NT2/D1 (cell line): Measurements from ENCODE around the gene FIGNL2.

Experiments used
- DNase-seq: peaks from one replicate; pipeline ENCODE4 v3.0.0-alpha.2; 2011; ENCODE audit warnings: low read depth, low spot score
- H3K27me3 ChIP-seq: 2 replicates; pipeline ENCODE4 v1.6.0; 2011; ENCODE audit warnings: mild to moderate bottlenecking; ENCODE audit not compliant: insufficient read length, insufficient read depth
- H3K36me3 ChIP-seq: 2 replicates; pipeline ENCODE4 v1.6.1; 2011; ENCODE audit warnings: mild to moderate bottlenecking, low read length, mixed read lengths; ENCODE audit not compliant: insufficient read depth, insufficient read length
- H3K4me1 ChIP-seq: 2 replicates; pipeline ENCODE4 v1.5.1; 2011; ENCODE audit not compliant: insufficient read depth, insufficient read length
- H3K4me3 ChIP-seq: 2 replicates; pipeline ENCODE4 v1.5.1; 2011; ENCODE audit warnings: low read depth; ENCODE audit not compliant: insufficient read length
- H3K9ac ChIP-seq: 2 replicates; pipeline ENCODE4 v1.6.0; 2011; ENCODE audit warnings: low read depth; ENCODE audit not compliant: insufficient read length
- H3K9me3 ChIP-seq: 2 replicates; pipeline ENCODE4 v1.5.1; 2011; ENCODE audit warnings: mild to moderate bottlenecking, low read length; ENCODE audit not compliant: insufficient read depth
- SUZ12 ChIP-seq: IDR thresholded peaks from 2 replicates; pipeline ENCODE4 v1.6.1; 2011; ENCODE audit not compliant: insufficient read length, insufficient read depth; ENCODE audit errors: extremely low read depth
- YY1 ChIP-seq: IDR thresholded peaks from 2 replicates; pipeline ENCODE4 v1.6.1; 2011; ENCODE audit not compliant: insufficient read length, insufficient read depth
- ZNF274 ChIP-seq: IDR thresholded peaks from 2 replicates; pipeline ENCODE4 v1.6.1; 2011; ENCODE audit warnings: mild to moderate bottlenecking, low read depth, low read length

Gene FIGNL2

GRCh38 chr12:51884676-51885229 is 36.2 kb upstream of the FIGNL2 start:
- no peak overlapping the region for H3K9ac ChIP-seq
- no peaks in the 10 kb centered on the region for H3K27me3 ChIP-seq
- H3K9me3 ChIP-seq: peaks cover 7% of the 10 kb centered on the region; the same call in 1 of the 2 replicates
- TF ChIP-seq YY1 (no peak), SUZ12 (no peak), ZNF274 (no peak)
- H3K4me3 ChIP-seq: no peak overlapping the region
- peaks cover 15% of the 10 kb centered on the region for H3K4me1 ChIP-seq
- H3K36me3 ChIP-seq: no peaks in the 10 kb centered on the region
- no peak for DNase-seq

GRCh38 chr12:51883998-51884675 is 35.6 kb upstream of the FIGNL2 start:
- no peak for TF ChIP-seq ZNF274
- TF ChIP-seq YY1: no peak
- no peak for TF ChIP-seq SUZ12
- peaks cover 13% of the 10 kb centered on the region for H3K4me1 ChIP-seq
- no peak overlapping the region for H3K4me3 ChIP-seq
- H3K36me3 ChIP-seq: no peaks in the 10 kb centered on the region
- H3K9me3 ChIP-seq: peaks cover 7% of the 10 kb centered on the region; the same call in 1 of the 2 replicates
- DNase-seq: no peak
- H3K27me3 ChIP-seq: no peaks in the 10 kb centered on the region
- no peak overlapping the region for H3K9ac ChIP-seq

GRCh38 chr12:51883295-51883694 is 34.8 kb upstream of the FIGNL2 start:
- H3K36me3 ChIP-seq: no peaks in the 10 kb centered on the region
- no peak for DNase-seq
- H3K9ac ChIP-seq: no peak overlapping the region
- TF ChIP-seq SUZ12: no peak
- no peak for TF ChIP-seq ZNF274
- no peak for TF ChIP-seq YY1
- H3K9me3 ChIP-seq: peaks cover 7% of the 10 kb centered on the region; the same call in 1 of the 2 replicates
- no peak overlapping the region for H3K4me3 ChIP-seq
- H3K4me1 ChIP-seq: peaks cover 4% of the 10 kb centered on the region
- H3K27me3 ChIP-seq: no peaks in the 10 kb centered on the region

- Histone ChIP-seq H3K4me3 (no peak overlapping the region), H3K9me3 (no peaks in the 10 kb centered on the region), H3K27me3 (no peaks in the 10 kb centered on the region), H3K36me3 (no peaks in the 10 kb centered on the region), H3K9ac (no peak overlapping the region), H3K4me1 (no peaks in the 10 kb centered on the region)
- DNase-seq: no peak
- TF ChIP-seq SUZ12 (no peak), YY1 (no peak), ZNF274 (no peak)
Measured at GRCh38 chr12:51879102-51879501, 30.6 kb upstream of the FIGNL2 start.

GRCh38 chr12:51874486-51874885 is 26.0 kb upstream of the FIGNL2 start:
- H3K9me3 ChIP-seq: no peaks in the 10 kb centered on the region
- no peak overlapping the region for H3K4me3 ChIP-seq
- no peak overlapping the region for H3K9ac ChIP-seq
- H3K4me1 ChIP-seq: peaks cover 21% of the 10 kb centered on the region
- H3K27me3 ChIP-seq: peaks cover 15% of the 10 kb centered on the region
- H3K36me3 ChIP-seq: no peaks in the 10 kb centered on the region
- no peak for DNase-seq
- TF ChIP-seq ZNF274 (no peak), YY1 (no peak), SUZ12 (no peak)

- Histone ChIP-seq H3K4me3 (no peak overlapping the region), H3K36me3 (no peaks in the 10 kb centered on the region), H3K27me3 (peaks cover 15% of the 10 kb centered on the region), H3K9ac (no peak overlapping the region), H3K4me1 (peaks cover 21% of the 10 kb centered on the region), H3K9me3 (no peaks in the 10 kb centered on the region)
- DNase-seq: no peak
- TF ChIP-seq SUZ12 (no peak), YY1 (no peak), ZNF274 (no peak)
Measured at GRCh38 chr12:51874000-51874399, 25.5 kb upstream of the FIGNL2 start.

- peaks cover 21% of the 10 kb centered on the region for H3K27me3 ChIP-seq
- H3K4me1 ChIP-seq: peaks cover 22% of the 10 kb centered on the region
- DNase-seq: no peak
- peak overlapping the region; percentile 57 for H3K9ac ChIP-seq
- TF ChIP-seq YY1: no peak
- TF ChIP-seq SUZ12: no peak
- no peak for TF ChIP-seq ZNF274
- no peak overlapping the region for H3K4me3 ChIP-seq
- no peaks in the 10 kb centered on the region for H3K36me3 ChIP-seq
- H3K9me3 ChIP-seq: no peaks in the 10 kb centered on the region
Measured at GRCh38 chr12:51873251-51873994, 24.9 kb upstream of the FIGNL2 start.
